HG02973 (cell line): ENCODE results near the gene OLIG3.

Experiments
- ATAC-seq: cut with Tn5 transposase; IDR thresholded peaks from one replicate; pipeline ENCODE4 v1.9.1; 2021; ENCODE audit warnings: moderate library complexity; ENCODE audit not compliant: unreplicated experiment

OLIG3 gene

GRCh38 chr6:137496909-137497720 is 2.9 kb upstream of the OLIG3 start:
- no peak for ATAC-seq

DNA sequence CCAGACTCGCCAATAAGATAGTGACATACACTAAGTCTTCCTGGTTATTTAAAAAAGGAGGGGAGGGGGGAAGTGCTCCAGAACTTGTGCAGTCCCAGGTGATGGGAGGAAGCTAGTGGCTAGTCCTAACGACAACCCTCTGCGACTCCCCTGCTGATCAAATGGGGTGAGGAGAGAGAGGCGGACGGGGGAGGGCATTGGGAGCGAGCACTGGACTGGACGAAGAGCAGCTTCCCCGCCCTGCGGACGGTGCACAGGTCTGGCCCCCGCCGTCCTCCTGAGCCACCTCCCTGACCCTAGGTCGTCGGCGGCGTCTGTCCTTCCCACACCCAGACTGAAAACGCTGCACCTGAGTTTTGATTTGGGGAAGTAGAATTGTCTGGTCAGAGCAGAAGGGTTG is 2.2 kb upstream of the OLIG3 start:
- ATAC-seq, result no peak

DNA sequence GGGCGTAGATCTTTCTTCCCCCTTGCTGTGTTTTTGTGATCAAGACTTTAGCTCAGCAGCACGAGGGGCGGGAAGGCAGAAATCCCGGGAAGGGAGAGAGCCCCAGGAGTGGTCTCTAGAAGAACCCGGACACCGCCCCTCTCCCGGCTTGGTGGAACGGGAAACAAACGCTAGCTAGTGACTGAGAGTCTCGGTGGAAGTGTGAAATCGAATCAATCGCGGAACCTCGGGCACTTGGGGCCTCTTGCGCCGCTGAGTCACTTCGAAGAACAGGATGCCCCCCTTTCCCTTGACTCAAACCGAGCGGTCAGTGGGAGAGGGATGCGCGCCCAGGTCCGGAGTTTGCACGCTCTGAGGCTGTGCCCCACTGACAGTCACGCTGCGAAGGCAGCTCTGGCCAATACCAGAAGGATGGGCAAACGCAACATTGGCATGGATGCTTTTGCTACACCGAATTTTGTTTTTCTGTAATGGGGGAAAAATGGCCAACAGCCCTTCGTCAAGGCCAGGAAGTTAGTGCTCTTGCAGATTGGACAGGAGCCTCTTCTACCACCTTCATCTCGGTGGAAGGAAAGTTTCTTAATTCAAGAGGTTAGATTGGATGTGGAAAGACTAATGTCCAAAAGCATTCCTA is 1.6 kb upstream of the OLIG3 start:
- no peak for ATAC-seq

- ATAC-seq, result no peak
These were observed 951 bp upstream of the OLIG3 start for GRCh38 chr6:137494988-137495702.

DNA sequence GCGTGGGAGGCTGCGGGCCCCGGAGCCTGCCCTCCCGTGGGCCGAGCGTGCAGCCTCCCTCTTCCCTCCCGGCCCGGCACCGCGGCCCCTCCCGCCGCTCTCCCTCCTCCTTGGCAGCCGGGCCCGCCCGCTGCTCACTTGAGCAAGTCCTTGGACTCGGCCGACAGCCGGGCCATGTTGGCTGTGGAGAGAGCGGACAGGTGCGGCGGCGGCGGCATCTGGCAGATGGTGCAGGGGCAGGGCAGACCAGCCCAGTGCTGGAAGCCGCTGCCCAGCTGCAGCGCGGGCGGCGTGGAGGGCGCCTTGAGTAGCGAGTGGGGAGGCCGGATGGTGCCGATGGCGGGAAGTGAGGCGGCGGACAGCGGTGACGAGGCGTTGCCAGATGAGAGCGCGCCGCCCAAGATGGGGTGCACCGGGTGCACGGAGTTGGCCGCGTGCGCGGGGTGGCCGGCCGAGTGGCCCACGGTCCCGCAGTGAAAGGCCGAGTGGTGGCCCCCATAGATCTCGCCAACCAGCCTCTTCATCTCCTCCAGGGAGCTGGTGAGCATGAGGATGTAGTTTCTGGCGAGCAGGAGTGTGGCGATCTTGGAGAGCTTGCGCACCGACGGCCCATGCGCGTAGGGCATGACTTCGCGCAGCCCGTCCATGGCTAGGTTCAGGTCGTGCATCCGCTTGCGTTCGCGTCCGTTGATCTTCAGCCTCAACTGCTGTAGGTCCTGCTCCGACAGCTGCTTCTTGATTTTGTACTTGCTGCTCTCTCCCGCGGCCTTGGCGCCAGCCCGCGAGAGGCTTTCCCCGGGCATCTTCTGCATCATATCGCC is 766 bp downstream of the OLIG3 start:
- ATAC-seq, result no peak

DNA sequence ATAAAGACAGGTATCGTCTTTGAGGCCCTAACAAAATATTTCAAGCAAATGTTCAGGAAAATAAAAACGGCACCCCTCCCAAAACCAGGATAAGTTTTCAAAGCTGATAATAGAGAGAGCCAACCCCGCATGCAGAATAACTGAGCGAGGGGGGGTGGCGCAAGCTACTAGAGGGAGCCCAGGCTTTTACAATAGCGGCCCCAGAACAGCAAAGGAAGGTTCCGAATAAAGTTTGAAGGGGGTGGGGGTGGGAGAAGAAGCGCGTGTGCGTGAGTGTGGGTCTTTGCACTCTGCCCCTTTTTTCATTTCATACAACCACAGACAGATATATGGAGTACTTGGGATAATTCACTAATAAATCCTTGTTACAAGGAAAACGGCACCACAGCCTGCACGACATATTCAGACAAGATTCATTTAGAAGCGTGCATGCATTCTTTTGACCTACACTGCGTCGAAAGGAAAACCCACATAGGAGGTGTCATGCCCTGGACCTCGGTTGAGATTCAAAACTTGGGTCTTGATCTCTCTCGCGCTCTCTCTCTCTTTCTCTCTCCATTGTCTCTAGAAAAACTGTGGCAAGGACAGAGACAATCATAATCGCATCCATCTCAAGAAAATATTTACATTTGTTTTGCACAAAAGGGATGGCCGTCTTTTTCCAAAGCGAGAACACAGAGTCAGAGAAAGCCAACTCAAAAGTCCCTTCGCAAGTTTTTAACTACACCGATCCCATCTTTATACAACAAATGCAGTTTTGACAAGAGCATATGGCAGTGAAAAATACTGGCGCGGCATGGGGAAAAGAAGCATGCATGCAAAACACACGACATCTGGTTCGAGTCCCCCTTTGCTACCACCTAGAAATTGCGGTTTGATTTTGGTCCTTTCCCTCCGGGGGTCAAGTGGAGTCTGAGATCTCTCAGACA is 1.6 kb downstream of the OLIG3 start:
- ATAC-seq, result no peak

- no peak for ATAC-seq
These were observed 2.7 kb downstream of the OLIG3 start for GRCh38 chr6:137491478-137491877.

GRCh38 chr6:137490961-137491360 is 3.2 kb downstream of the OLIG3 start:
- no peak for ATAC-seq

DNA sequence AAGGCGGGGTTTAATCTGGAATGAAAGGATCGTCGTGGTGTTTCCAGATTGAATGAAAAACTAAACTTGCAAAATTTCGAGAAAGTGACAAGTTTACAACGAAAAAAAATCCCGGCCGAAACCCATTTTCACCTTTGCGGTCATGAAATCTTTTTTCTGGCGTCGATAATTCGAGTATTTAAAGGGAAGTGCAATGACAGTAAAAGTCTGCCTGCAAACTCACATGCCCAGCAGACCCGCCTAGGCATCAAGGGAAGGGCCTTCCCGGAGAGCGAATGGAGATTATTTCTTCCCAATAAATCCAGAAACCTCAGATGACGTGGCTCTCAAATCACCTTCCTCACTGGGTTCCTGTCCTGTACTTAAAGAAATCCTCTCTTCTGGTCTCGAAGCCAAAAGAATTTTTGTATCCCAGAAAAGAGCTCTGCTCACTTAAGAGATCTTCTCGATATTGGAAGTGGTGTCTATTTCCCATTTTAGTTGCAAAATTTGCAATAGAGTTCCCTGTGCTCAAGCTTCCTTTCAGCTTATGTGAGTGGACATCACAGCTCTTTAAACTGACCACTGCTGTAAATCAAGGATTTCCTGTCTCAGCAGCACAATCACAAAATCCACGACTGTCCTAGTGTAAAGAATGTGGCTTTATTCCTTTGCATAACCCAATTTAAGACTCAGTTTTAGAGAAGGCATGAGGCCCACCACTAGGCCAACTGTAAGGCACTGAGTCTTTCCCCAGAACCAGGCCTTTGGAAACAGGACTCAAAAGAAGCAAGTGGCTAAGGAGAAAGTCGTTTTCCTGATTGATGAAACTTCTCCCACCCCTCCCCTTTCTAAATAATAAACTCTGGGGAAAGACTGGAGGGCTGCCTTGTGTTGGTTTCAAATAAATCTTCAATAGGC is 3.9 kb downstream of the OLIG3 start:
- no peak for ATAC-seq

- ATAC-seq, result no peak
These were observed 4.9 kb downstream of the OLIG3 start for GRCh38 chr6:137489046-137490005.

DNA sequence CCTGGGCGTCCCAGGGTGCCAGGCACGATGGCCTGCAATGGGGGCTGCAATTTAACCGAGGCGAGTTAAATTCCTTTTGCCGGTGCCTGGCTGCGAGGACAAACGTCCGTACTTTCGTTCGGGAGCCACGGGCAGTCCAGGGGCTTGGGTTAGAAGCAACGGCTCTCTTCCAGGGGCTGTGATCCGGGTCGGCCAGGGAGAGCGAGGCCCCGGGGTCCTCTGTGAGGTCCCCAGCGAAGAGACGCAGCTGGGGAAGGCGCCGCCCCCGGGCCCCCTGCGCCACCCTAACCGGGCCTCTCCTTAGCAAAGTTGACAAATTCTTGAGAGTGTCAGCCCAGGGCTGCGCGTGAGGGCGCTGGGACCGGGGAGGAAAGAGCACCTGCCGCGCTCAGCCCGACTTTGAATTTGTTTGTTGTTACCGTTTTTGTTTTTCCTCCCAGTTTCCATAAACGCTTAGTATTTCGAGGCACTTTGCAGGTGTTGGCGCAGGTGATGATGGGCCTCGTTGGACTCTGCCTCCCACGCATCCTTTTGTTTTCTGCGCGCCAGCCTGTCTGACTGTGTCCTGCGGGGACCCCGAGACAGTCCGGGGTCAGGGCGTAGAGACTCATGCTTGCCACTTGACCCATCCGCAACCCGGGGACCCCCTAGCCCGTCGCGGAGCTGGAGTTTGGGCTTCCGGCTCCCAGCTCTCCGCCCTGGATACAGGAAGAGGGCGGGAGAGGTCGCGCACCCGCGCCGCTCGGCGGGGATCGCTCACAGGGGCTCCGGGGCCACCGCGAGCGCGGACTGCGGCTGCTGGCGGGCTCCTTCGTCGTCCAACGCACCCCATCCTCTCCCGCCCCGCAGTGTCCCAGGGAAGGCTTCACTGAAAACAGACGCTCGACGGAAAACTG is 5.8 kb downstream of the OLIG3 start:
- no peak for ATAC-seq

- no peak for ATAC-seq
These were observed 6.4 kb downstream of the OLIG3 start for GRCh38 chr6:137487869-137488149.

DNA sequence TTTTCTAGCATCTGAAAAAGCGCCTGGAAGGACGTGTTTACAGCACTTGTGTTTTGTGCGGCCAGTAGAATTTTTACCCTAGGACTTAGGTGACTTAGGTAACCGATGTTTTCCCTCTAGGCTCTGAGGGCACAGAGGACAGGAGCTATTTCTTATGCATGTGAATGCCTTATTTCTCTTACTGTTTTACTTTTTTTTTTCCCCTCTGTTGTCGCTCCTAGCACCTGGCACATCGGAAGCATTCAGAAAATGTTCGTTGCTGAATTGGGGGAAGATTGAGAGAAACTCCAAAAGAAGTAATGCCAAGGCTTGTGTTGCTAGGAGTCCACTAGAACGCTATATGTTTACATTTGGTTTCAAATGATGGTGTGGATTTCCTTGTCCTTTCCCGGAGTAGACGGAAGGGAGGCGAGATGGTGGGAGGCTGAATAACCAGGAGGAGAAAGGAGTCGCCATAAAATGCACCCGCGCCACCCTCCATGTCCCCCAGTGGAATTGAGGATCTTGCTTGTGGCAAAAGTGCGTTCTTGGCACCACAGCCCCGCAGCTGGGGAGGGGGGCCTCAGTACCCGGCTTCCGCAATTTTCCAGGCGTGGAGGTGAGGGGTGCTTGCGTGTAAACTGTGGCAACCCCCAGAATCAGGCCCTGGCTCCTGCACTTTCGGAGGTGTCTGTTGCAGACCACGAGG is 6.9 kb downstream of the OLIG3 start:
- no peak for ATAC-seq

- ATAC-seq, result no peak
These were observed 7.8 kb downstream of the OLIG3 start for GRCh38 chr6:137486416-137486815.

DNA sequence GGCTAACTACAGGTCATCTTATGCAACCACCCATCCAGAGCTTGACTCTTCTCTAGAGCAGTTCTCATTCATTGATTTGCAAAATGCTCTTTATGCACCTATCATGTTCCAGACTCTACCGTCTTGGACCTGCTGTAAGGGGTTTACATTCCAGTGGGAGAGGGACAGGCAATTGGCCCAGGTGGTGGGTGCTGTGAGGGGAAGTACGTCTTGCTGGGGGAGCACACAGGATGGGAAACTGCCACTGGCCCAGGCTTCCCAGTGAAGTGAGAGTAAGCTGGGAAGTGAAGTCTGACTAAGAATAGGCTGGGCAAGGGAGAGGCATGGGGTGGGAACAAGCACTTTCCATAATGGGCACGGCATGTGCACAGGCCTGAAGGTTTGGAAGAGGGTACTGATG is 13.8 kb downstream of the OLIG3 start:
- ATAC-seq, result no peak

DNA sequence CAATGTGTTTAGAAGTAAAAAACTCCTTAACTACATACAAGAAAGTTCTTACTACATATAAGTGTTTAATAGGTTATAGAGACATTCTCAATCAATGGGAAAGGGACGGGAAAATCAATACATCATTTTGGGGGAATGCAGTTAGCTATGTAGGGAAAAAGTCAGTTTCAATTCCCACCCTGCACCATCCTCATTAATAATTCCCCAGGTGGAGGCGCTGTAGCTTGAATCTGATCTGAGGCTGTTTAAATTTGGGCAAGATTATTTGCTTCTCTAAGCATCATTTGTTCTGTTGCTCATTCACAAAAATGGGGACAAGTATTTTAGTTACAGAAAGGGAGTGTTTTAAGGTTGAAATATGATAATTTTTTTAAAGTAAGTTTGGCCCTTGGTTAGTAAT is 19.1 kb downstream of the OLIG3 start:
- no peak for ATAC-seq

DNA sequence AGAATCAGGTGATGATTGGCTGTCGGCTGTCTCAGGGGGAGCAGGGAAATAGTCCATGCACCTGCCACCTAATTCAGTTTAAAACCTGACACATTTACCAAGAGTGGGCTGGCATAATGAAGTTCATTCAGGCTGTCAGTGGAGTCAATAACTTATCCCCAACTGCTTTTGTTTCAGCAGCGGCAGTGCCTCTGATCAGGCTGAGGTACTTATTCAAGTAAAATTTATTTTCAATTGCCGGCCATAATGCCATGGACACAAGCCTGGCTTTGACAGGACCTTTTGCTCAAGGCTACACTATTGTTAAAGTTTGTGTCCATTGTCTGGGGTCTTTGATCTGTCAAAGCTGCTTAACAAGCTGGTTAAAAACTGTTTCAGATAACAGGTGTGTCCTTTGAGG is 20.6 kb downstream of the OLIG3 start:
- no peak for ATAC-seq
